CD14-positive monocyte (primary cell): ENCODE data around the gene ALG5. TPM values are rescaled to one million over a fixed set of nuclear protein-coding genes. Genes with fewer than 3 reads are reported as not detected.

Experiments used
- DNase-seq, 3 donors: peaks; one replicate each; pipeline ENCODE4 v3.0.0-alpha.2; 2011 to 2022
- H2AFZ ChIP-seq: 2 replicates; pipeline ENCODE4 v1.6.0; 2012; ENCODE audit warnings: mild to moderate bottlenecking, low read depth, low read length, inconsistent platforms; ENCODE audit not compliant: insufficient read depth, poor library complexity, severe bottlenecking
- H3K27ac ChIP-seq, 2 donors: 1 replicate in 1 of 2; 2 replicates in 1 of 2; pipeline ENCODE4 v1.5.1; 2012 to 2013; ENCODE audit warnings: low read length in 2 of 2, control low read depth in 1 of 2, inconsistent platforms in 1 of 2, low read depth in 1 of 2, mild to moderate bottlenecking in 1 of 2
- H3K27me3 ChIP-seq, 2 donors: one replicate each; pipeline versions ENCODE4 v1.6.0 to v1.6.1; 2011 to 2013; ENCODE audit warnings: low read length in 2 of 2; ENCODE audit not compliant: control insufficient read depth in 2 of 2, insufficient read depth in 2 of 2
- H3K36me3 ChIP-seq, 2 donors: replicated peaks in 1 of 2; 1 replicate in 1 of 2; 2 replicates in 1 of 2; pipeline versions ENCODE4 v1.5.1 to v1.6.1; 2012 to 2013; ENCODE audit warnings: low read length in 2 of 2, control low read depth in 1 of 2, inconsistent platforms in 1 of 2, mild to moderate bottlenecking in 1 of 2; ENCODE audit not compliant: insufficient read depth in 2 of 2, control insufficient read depth in 1 of 2
- H3K4me1 ChIP-seq, 2 donors: 1 replicate in 1 of 2; 2 replicates in 1 of 2; pipeline versions ENCODE4 v1.5.1 to v1.6.1; 2012 to 2013; ENCODE audit warnings: low read length in 2 of 2, control low read depth in 1 of 2, inconsistent platforms in 1 of 2, mild to moderate bottlenecking in 1 of 2, moderate library complexity in 1 of 2; ENCODE audit not compliant: insufficient read depth in 2 of 2, control insufficient read depth in 1 of 2
- H3K4me2 ChIP-seq: replicated peaks from 2 replicates; pipeline ENCODE3; 2012; ENCODE audit warnings: low read length, moderate library complexity, mild to moderate bottlenecking; ENCODE audit not compliant: poor library complexity, severe bottlenecking; ENCODE audit errors: extremely low read depth
- H3K4me3 ChIP-seq, 3 experiments: fragments of 200-600 bp in 1 of 3; sonication (generic) in 1 of 3; replicated peaks in 1 of 3; 1 replicate in 2 of 3; 2 replicates in 1 of 3; pipeline ENCODE4 v1.5.1; 2011 to 2013; ENCODE audit warnings: low read length in 3 of 3, mild to moderate bottlenecking in 3 of 3, control low read depth in 2 of 3, low read depth in 2 of 3, inconsistent platforms in 1 of 3, moderate library complexity in 1 of 3
- H3K79me2 ChIP-seq: 2 replicates; pipeline ENCODE4 v1.6.0; 2012; ENCODE audit warnings: mild to moderate bottlenecking, control low read depth, inconsistent platforms, low read length, moderate library complexity; ENCODE audit not compliant: insufficient read depth
- H3K9ac ChIP-seq: 2 replicates; pipeline ENCODE4 v1.6.0; 2017; ENCODE audit warnings: low read length, mild to moderate bottlenecking; ENCODE audit not compliant: insufficient read depth, poor library complexity, severe bottlenecking
- H3K9me3 ChIP-seq, 2 donors: replicated peaks in 1 of 2; 1 replicate in 1 of 2; 2 replicates in 1 of 2; pipeline versions ENCODE4 v1.5.1 to v1.6.1; 2012 to 2013; ENCODE audit warnings: low read length in 2 of 2, control low read depth in 1 of 2; ENCODE audit not compliant: control insufficient read depth in 1 of 2, insufficient read depth in 1 of 2
- H4K20me1 ChIP-seq: 2 replicates; pipeline ENCODE4 v1.6.0; 2012; ENCODE audit warnings: mild to moderate bottlenecking, low read length, control low read depth, moderate library complexity; ENCODE audit not compliant: insufficient read depth
- H3K27ac Mint-ChIP-seq, 7 donors: one replicate each; pipeline ENCODE4 v1.8.0; 2020; ENCODE audit warnings: mild to moderate bottlenecking in 7 of 7, mixed read lengths in 7 of 7, moderate library complexity in 6 of 7, inconsistent platforms in 2 of 7
- H3K27me3 Mint-ChIP-seq, 3 donors: one replicate each; pipeline ENCODE4 v1.8.0; 2021 to 2022; ENCODE audit warnings: low read depth in 3 of 3, mild to moderate bottlenecking in 3 of 3, mixed read lengths in 3 of 3, moderate library complexity in 3 of 3, inconsistent platforms in 1 of 3
- H3K36me3 Mint-ChIP-seq, 2 donors: one replicate each; pipeline ENCODE4 v1.8.0; 2020; ENCODE audit warnings: mixed read lengths in 2 of 2, inconsistent platforms in 1 of 2, mild to moderate bottlenecking in 1 of 2
- H3K4me1 Mint-ChIP-seq: one replicate; pipeline ENCODE4 v1.8.0; 2020; ENCODE audit warnings: mild to moderate bottlenecking, mixed read lengths
- H3K4me3 Mint-ChIP-seq, 2 donors: one replicate each; pipeline ENCODE4 v1.8.0; 2020; ENCODE audit warnings: mild to moderate bottlenecking in 2 of 2, mixed read lengths in 2 of 2, moderate library complexity in 1 of 2
- H3K9me3 Mint-ChIP-seq, 7 donors: one replicate each; pipeline ENCODE4 v1.8.0; 2020 to 2022; ENCODE audit warnings: mixed read lengths in 7 of 7, mild to moderate bottlenecking in 6 of 7, moderate library complexity in 6 of 7, inconsistent platforms in 2 of 7
- WGBS: methylation state at CpG from one replicate; pipeline ENCODE4 v1.1.5; 2013; ENCODE audit warnings: missing lambda C conversion rate; ENCODE audit not compliant: insufficient coverage; 5-methylcytosine and 5-hydroxymethylcytosine counted together
- intact Hi-C, 2 donors: fragments of 100-400 bp; cut with micrococcal nuclease; formaldehyde crosslinking; loops; one replicate each; pipeline versions ENCODE4 v1.15.0 to v1.15.1; 2023
- polyA plus RNA-seq, 3 donors: library from polyadenylated mRNA; depleted of rRNA in 1 of 3; unstranded in 2 of 3; stranded (reverse) in 1 of 3; fragments of 300-500 nt in 2 of 3; fragments of >200 nt in 1 of 3; fragmentation: Illumina TruSeq in 2 of 3; gene quantifications; 1 replicate in 2 of 3; 2 replicates in 1 of 3; pipeline ENCODE4 v1.2.3, GENCODE V29; 2012 to 2021
- TF ChIP-seq, protein P1 (sequence below): fragments of 200-600 bp; IDR thresholded peaks from one replicate; pipeline ENCODE4 v1.8.0; 2022; ENCODE audit warnings: antibody characterized with exemption, mild to moderate bottlenecking

The ALG5 gene
- polyA plus RNA-seq, 3 donors = 19.3 to 77.5 (median 73.3) TPM

DNA sequence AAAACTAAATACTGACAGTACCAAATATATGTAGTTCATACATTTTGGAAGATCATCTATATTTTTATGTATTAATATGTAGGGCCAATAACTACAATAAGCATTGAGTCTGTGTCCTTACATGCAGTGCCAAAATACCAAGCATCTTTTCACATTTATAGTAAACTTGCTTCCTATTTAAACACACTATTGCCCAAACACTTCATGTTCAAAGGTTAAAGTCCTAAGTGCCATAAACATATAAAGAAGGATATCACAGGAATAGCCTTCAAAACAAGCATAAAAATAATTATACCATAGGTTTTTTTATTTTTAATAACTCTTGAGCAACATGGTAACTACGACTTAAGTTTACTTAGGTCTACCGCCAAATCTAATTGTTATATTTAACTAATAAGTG lies 28.5 kb upstream of the ALG5 start:
- Mint-ChIP-seq H3K27ac (no peak overlapping the region), H3K36me3 (peaks cover 67 to 80% of the 10 kb centered on the region in 2 donors), H3K27me3 (no peaks in the 10 kb centered on the region), H3K4me1 (no peaks in the 10 kb centered on the region), H3K9me3 (no peaks in the 10 kb centered on the region), H3K4me3 (no peak overlapping the region)
- Histone ChIP-seq H3K4me1 (no peaks in the 10 kb centered on the region), H3K27me3 (no peaks in the 10 kb centered on the region), H3K4me2 (no peak overlapping the region), H3K27ac (no peak overlapping the region), H3K9ac (no peak overlapping the region), H3K79me2 (no peaks in the 10 kb centered on the region), H4K20me1 (no peaks in the 10 kb centered on the region), H2AFZ (no peak overlapping the region), H3K36me3 (peaks cover 96 to 99% of the 10 kb centered on the region in 2 donors), H3K9me3 (no peaks in the 10 kb centered on the region), H3K4me3 (no peak overlapping the region)
- TF ChIP-seq, protein P1, sequence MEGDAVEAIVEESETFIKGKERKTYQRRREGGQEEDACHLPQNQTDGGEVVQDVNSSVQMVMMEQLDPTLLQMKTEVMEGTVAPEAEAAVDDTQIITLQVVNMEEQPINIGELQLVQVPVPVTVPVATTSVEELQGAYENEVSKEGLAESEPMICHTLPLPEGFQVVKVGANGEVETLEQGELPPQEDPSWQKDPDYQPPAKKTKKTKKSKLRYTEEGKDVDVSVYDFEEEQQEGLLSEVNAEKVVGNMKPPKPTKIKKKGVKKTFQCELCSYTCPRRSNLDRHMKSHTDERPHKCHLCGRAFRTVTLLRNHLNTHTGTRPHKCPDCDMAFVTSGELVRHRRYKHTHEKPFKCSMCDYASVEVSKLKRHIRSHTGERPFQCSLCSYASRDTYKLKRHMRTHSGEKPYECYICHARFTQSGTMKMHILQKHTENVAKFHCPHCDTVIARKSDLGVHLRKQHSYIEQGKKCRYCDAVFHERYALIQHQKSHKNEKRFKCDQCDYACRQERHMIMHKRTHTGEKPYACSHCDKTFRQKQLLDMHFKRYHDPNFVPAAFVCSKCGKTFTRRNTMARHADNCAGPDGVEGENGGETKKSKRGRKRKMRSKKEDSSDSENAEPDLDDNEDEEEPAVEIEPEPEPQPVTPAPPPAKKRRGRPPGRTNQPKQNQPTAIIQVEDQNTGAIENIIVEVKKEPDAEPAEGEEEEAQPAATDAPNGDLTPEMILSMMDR = no peak
- whole genome bisulfite sequencing = no CpG with 5 or more reads among the region's 2 CpGs
- intact Hi-C loops = no loop called here
- DNase-seq = no peak

DNA sequence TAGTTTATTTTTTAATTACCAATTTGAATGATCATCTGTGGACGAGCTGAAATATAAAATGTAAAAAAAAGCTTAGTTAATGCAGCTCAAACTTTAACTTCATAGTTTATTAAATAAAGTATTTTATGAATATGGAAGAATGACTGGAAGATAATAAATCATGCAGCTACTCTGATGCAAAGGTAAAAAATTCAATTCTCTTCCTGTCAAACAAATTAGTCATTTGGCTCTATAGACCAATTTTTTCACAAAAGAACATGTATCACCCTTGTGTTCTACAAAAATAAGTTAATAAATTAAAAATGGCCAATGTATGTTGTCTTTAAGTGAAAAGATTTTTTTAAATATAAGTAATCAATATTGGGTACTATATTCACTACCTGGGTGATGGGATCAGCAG lies 27.6 kb upstream of the ALG5 start:
- no peaks in the 10 kb centered on the region for H3K27me3 Mint-ChIP-seq
- no peaks in the 10 kb centered on the region for H3K27me3 ChIP-seq
- H3K9me3 ChIP-seq = no peaks in the 10 kb centered on the region
- H3K27ac ChIP-seq = no peak overlapping the region
- no peaks in the 10 kb centered on the region for H3K4me1 Mint-ChIP-seq
- TF ChIP-seq, protein P1 = no peak
- H3K4me3 Mint-ChIP-seq = no peak overlapping the region
- intact Hi-C loops = no loop called here
- H3K9ac ChIP-seq = no peak overlapping the region
- WGBS = no CpG with 5 or more reads among the region's 1 CpG
- H3K9me3 Mint-ChIP-seq = no peaks in the 10 kb centered on the region
- H3K36me3 ChIP-seq = peaks cover 96 to 99% of the 10 kb centered on the region in 2 donors
- no peak overlapping the region for H2AFZ ChIP-seq
- no peaks in the 10 kb centered on the region for H3K79me2 ChIP-seq
- H3K4me3 ChIP-seq = no peak overlapping the region
- H3K27ac Mint-ChIP-seq = no peak overlapping the region
- H3K4me1 ChIP-seq = no peaks in the 10 kb centered on the region
- no peak for DNase-seq
- H4K20me1 ChIP-seq = no peaks in the 10 kb centered on the region
- no peak overlapping the region for H3K4me2 ChIP-seq
- peaks cover 66 to 80% of the 10 kb centered on the region in 2 donors for H3K36me3 Mint-ChIP-seq
